ENCODE measurements around the gene MRPL9.
"Not testable (repeated sequence)": the region's sequence is repeated elsewhere in the genome, so short reads cannot be mapped to it uniquely, and the experiment has no call there.

The MRPL9 gene

DNA sequence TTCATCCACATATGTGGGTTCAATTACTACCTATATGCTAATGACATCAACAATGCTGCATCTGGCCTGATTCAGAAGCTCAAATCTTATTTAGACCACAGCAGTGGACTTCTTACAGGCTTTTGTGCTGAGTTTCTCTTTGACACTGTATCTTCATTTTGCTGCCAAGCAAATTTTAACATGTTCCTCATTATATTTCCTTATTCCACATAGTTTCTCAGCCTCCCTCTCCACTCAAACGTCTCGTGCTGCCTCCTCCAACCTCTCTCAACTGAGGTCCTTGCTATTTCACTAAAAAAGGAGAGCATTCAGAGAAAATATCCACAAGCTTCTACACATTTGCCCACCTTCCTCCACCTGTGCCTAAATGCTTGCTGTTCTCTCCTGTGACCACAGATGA, 20.5 kb upstream of the MRPL9 start:
- no peak for DNase-seq (ENCODE audit: low read depth in 2 of 2)

DNA sequence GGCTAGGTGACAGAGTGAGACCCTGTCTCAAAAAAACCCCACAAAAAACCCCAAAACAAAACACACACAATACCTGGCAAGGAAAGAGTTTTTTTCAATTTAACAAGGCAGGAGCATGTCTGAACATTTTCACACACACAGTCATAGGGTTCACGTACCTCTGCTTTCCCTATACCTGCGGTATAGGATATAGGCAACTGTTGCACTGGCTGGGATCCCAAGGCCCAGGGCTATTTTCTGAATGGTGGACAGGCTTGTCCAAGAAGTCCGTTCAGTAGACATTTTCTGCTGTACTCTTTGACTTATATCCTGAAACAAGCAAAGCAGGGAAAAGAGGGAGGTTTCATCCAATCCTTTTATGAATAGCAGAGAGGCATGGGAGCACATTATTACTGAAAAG, 19.4 kb upstream of the MRPL9 start:
- no peak for DNase-seq (ENCODE audit: low read depth in 2 of 2)

DNA sequence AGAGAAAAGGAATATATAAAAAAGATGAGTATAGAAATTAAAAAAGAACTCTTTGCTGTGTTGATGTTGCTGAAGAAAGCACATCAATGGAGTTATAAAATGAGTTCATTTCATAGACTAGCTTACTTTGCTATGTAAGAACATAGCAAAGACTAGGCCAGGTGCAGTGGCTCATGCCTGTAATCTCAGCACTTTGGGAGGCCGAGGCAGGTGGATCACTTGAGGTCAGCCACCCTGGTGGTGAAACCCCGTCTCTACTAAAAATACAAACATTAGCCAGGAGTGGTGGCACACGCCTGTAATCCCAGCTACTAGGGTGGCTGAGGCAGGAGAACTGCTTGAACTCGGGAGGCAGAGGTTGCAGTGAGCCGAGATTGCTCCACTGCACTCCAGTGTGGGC, 18.7 kb upstream of the MRPL9 start:
- not testable (repeated sequence) for DNase-seq (ENCODE audit: low read depth in 2 of 2)

DNA sequence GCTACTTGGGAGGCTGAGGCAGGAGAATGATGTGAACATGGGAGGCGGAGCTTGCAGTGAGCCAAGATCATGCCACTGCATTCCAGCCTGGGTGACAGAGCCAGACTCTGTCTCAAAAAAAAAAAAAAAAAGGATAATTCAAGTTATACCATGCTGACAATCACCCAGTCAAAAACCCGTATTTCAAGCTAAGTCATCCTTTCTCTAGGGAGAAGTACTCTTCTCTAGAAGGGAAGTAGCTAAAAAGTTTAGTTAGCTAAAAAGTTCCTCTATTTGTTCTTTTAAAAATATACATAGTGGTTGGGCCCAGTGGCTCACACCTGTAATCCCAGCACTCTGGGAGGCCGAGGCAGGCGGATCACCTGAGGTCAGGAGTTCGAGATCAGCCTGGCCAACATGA, 17.4 kb upstream of the MRPL9 start:
- not testable (repeated sequence) for DNase-seq (ENCODE audit: low read depth in 2 of 2)

DNA sequence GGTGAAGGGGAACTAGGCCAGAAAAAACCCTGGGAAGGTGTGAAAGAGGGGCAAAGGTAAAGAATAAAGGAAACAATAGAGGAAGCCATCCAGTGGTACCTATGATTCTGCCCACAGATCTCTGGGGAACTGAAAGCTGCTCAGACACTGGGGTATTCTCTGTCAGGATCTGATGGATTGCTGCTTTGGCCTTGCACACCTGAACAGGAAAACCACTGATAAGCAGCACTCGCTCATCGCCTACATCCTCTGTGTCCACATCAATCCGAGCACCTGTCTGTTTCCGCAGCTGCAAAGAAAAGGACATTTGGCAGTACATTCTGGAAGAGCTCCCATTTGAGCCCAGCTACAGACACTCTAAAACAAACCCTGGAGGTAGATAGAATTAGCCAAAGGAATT, 16.6 kb upstream of the MRPL9 start:
- no peak for DNase-seq (ENCODE audit: low read depth in 2 of 2)

DNA sequence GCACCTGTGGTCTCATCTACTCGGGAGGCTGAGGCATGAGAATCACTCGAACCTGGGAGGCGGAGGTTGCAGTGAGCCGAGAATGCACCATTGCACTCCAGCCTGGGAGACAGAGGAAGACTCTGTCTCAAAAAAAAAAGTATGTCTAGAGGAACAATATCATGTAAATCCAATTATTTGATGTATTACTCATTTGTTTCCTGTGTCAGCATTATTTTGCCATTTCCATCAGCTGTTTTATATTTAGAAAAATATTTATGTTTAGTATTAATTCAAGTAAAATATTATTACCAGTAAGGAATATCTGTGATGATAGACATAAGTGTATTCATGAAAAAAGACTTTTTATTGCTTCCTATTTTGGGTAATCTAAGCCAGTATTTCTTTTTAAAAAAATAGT, 14.0 kb upstream of the MRPL9 start:
- DNase-seq (ENCODE audit: low read depth in 2 of 2) = no peak

DNA sequence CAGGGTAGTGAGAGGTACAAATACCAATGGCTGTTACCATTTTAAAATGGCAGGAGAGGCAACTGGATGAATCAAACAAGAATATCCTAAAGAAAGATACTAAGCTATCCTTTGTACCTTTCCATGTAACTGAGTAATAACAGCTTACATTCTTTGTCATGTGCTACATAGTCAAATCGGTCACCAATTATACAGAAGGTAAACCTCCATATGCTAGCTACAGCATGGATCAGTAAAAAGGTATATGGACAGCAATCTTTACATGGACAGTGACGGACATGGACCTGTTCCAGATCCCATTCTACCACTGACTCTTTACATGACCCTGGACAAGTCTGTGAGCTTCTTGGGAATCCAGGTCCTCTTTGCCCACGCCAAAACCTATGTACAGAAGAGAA, 13.4 kb upstream of the MRPL9 start:
- DNase-seq (ENCODE audit: low read depth in 2 of 2) = no peak

DNA sequence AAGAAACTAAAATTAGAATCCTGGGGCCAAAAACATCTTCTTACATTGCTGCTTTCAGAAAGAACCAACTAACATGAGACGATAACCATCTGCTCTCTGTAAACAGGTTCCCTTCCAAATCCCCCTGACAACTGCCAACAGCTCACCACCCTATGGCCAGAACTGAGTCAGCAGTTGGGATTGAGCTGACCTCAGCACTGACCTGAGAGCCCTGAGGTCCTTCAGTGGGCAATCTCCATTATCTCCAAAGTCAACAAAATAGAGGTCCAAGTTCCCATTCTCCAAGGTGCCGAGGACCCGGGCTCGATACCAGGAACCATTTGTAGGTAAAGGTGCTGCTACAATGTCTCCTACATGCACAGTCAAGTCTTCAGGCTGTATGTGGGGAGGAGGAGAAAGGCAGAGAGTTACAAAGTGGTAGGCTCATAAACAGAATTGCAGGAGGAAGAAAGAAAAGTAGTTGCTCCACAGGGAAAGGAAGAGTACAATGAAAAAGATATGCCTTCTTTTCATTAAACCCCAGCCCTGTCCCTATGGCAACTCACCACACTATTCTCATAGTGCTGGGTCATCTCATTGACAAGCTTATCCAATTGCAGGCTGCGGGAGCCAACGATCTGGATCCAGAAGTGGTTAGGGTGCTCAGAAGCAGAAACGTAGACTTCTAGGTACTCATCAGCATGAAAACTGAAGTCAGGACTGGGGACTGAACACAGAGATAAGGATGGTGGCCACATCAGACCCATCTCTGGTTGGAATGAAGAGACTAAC, 12.8 kb upstream of the MRPL9 start:
- no peak for DNase-seq (ENCODE audit: low read depth in 2 of 2)

DNA sequence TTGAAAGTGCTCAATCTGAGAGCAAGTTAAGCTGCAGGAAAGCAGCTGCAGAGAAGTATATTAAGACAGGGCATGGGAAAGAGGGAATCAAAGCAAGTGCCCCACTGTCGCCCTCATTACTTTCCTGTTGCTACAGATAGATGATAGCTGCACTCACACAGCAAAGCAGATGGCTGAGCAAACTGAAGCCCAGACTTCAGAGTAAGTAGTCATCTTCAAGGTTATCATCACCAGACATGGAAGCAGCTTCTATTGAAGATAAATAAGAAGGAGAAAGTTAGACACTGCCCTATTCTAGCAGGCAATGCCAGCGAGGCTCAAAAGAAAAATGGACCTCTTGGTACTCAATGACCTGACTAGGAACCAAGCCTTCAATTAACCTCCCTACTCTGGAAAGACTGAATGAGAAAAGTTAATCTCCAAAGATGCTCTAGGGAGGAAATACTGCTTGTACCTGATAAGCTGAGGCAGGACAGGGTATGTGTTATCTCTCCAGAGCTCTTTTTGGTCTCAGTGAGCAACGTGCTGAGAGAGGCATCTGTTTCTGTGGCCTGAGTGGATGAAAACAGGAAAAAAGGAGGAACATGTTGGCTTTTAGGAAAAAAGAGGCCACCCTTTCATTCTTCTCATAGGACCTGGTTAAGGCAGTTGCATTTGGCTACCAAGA, 11.1 kb upstream of the MRPL9 start:
- DNase-seq (ENCODE audit: low read depth in 2 of 2) = no peak

DNA sequence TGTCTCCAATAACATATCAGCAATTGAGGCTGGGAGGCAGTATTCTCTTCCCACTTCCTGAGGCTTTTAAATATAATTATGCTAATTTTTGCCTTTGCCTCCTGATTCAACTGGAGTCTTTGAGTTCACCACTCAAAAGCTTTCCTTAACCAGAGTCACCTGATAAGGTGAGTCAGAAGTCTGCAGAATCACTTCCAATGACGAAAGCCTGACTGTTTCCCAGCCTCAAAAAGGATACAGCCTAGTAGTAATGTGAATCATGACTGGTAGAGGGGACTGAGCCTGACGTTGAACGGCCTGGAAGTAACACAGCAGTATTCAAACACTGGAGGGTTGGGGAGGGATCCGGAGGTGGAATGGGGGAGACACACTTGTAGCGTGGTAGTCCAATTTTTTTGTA, 10.4 kb upstream of the MRPL9 start:
- no peak for DNase-seq (ENCODE audit: low read depth in 2 of 2)

DNA sequence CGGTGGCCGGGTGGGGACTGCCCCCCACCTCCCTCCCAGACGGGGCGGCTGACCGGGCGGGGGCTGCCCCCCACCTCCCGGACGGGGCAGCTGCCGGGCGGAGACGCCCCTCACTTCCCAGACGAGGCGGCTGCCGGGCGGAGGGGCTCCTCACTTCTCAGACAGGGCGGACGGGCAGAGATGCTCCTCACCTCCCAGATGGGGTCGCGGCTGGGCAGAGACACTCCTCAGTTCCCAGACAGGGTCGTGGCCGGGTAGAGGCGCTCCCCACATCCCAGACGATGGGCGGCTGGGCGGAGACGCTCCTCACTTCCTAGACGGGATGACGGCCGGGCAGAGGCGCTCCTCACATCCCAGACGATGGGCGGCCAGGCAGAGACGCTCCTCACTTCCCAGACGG, 6.0 kb upstream of the MRPL9 start:
- DNase-seq (ENCODE audit: low read depth in 2 of 2) = not testable (repeated sequence)

DNA sequence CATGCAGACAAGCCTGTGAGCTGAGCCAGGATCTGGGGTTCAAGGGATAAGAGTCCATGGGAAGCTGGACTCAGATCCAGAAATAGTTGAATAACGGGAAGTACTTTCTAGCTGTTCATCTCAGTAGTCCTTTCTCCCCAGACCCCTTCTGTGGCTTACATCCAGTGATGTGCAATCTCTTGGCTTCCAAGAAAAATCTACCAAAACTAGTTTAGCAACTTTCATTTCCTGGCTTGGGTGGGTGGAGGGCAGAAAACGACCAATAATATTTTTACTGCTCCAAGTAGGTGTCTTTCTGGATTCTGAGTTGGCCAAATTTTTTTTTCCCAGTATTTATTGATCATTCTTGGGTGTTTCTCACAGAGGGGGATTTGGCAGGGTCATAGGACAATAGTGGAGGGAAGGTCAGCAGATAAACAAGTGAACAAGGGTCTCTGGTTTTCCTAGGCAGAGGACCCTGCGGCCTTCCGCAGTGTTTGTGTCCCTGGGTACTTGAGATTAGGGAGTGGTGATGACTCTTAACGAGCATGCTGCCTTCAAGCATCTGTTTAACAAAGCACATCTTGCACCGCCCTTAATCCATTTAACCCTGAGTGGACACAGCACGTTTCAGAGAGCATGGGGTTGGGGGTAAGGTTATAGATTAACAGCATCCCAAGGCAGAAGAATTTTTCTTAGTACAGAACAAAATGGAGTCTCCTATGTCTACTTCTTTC, 5.2 kb upstream of the MRPL9 start:
- DNase-seq (ENCODE audit: low read depth in 2 of 2) = not testable (repeated sequence)

DNA sequence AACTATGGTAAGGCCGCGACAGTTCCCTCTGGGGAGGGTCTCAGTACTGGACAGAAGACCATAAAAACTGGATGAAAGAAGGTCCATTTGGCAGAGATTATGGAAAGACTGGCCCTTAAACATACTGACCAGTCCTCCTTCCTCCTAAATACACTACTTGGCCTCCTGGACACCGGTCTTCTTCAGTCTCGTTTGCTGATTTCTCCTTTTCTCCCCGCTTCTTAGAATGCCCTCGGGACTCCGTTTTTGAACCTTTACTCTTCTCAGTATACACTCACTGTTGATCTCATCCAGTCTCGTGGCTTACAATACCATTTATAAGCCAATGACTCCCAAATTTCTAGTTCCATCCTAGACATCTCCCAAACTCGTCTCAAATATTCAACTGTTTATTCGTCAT, 694 bp upstream of the MRPL9 start:
- DNase-seq (ENCODE audit: low read depth in 2 of 2) = no peak

DNA sequence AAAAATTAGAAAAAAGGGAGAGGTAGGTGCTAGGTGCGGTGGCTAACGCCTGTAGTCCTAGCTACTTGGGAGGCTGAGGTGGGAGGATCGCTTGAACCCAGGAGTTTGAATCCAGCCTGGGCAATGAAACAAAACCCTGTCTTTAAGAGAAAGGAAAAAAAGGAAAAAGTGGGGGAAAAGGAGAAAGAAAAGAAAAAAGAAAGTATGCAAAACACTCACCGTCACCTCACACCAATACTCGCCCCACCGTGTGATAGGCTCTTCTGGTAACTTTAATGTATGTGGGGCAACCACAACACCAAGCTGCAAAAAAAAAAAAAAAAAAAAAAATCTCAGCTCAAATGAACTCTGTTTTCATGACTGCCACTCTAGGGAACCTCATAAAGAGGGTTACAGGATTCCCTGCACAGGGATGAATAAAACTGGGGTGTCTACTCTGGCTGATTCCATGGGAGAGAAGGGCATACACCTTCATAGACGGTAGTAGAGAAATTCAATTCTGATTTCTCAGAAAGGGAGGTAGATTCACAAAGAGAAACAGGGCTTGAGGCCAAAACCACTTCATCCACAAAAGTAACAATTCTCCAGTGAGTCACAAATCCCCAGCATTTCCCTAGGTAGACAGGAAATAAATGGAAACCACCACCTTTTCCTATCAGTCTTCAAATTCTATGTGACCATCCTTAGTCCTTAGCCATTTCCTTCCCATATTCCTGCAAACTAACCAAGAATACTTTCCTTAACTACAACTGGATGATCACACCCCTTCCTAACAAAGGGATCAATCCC, 2.5 kb downstream of the MRPL9 start:
- DNase-seq (ENCODE audit: low read depth in 2 of 2) = no peak

DNA sequence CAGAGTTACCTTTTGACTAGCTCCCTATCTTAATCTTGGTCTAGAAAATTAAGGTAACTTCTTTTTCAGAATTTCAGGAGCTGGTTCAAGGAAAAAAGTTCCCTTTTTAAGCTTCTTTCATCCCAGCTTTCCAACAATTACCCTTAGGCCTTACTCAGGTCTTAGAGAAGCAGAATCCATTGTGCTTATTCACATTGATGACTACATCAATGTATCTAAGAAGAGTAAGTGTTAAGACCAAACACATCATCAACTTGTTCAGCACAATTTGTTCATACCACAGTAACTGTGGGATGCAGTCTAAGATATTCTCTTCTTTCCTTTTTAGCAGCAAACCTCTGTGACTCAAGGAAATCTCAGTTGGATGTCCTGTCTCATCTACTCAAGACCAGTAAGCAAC, 4.1 kb downstream of the MRPL9 start:
- no peak for DNase-seq (ENCODE audit: low read depth in 2 of 2)

DNA sequence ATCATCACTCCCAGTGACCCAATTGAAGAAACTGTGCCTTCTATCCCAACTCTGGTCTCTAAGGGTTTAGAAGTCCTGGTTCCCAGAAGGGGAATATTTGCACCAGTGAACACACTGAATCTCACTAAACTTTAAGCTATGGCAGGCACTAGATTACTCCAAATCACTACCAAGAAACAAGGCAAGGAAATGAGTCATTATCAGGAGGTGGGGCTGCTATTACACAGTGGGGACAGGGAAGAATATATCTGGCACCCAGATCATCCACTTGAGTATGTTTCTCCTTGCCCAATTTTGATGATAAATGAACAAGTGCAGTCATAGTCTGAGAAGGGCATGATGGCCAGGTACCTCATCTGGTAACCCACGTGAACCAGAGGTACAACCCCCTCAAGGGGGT, 7.0 kb downstream of the MRPL9 start:
- DNase-seq (ENCODE audit: low read depth in 2 of 2) = no peak

DNA sequence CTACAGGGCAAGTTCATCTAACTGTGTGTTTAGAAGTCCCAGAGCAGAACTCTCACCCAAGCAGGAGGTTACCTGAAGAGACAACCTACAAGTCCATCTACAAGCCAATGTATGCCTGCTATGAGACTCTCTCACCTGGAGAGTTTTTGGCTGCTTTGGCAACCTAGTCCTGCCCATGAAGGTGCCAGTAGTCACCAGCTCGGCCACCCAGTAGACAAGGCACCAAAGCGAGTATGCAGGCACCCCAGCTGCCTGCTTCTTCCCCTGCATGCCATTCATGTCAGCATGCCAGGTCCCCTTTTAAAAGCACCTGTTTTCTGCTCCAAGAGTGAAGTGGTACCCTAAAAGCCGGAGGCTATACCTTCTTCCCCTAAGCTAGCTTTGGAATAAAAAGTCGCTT, 21.8 kb downstream of the MRPL9 start:
- DNase-seq (ENCODE audit: low read depth in 2 of 2) = no peak

DNA sequence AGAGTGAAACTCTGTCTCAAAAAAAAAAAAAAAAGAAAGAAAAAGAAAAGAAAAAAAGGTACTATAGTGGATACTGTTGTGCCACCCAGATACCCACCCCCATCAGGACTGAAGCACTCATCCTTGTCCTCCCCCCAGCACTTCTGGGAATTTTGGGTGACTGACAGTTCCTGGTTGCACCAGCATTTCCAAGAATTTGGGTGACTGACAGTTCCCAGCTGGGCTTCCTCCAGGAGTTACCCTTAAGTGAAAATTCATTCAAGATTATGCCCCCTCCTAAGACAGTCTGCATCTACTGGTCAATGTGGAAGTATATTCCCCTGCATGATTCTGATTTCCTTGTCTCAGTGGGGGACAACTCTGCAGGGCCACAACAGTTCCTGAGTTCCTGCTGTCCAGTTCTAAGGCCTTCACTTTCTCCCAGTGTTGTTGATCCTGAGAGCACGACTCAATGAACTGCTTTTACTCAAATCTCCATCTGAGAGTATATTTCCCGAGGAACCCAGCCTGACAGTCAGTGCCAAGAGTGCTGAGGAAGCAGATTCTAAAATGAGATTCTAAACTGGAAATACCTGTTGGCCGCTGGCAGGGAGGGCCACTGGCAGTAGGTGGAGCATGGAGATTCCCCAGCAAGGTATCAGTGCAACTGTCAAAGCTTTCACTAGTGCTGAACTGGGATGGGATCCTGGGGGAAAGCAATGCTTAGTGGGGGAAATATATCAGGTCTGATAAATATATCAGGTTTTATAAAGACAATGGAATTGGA, 23.5 kb downstream of the MRPL9 start:
- no peak for DNase-seq (ENCODE audit: low read depth in 2 of 2)

DNA sequence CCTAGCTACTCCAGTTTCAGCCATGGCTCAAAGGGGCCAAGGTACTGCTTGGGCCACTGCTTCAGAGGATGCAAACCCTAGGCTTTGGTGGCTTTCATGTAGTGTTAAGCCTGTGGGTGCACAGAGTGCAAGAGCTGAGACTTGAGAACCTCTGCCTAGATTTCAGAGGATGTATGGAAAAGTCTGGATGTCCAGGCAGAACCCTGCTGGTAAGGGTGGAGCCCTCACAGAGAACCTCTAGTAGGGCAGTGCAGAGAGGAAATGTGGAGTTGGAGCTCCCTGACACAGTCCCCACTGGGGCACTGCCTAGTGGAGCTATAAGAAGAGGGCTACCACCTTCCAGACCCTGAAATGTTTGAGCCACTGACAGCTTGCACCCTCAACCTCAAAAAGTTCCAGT, 25.8 kb downstream of the MRPL9 start:
- no peak for DNase-seq (ENCODE audit: low read depth in 2 of 2)

DNA sequence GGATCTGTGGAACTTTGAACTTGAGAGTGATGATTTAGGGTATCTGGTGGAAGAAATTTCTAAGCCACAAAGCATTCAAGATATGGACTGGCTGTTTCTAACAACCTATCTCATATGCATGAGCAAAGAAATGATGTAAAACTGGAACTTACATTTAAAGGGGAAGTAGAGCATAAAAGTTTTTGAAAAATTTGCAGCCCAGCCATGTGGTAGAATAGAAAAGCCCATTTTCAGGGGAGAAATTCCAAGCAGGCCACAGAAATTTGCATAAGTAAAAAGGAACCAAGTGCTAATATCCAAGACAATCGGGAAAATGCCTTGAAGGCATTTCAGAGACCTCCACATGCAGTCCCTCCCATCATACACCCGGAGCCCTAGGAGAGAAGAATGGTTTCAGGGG, 26.3 kb downstream of the MRPL9 start:
- DNase-seq (ENCODE audit: low read depth in 2 of 2) = no peak

DNA sequence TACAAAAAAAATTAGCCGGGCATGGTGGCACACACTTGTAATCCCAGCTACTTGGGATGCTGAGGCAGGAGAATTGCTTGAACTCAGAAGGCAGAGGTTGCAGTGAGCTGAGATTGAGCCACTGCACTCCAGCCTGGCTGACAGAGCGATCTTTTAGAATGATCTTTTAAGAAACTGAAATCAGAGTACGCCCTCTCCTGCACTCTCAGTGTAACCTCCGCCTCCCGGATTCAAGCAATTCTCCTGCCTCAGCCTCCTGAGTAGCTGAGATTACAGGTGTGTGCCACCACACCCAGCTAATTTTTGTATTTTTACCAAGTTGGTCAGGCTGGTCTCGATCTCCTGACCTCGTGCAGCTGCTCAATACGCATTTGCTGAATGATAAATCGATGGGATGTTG, 29.3 kb downstream of the MRPL9 start:
- DNase-seq (ENCODE audit: low read depth in 2 of 2) = not testable (repeated sequence)
